IMR-90 (cell line): ENCODE measurements around the gene GNGT1. TPM values are rescaled to one million over a fixed set of nuclear protein-coding genes. Genes with fewer than 3 reads are reported as not detected.
A peak's percentile ranks its signal among the peaks of the same experiment; 100 is the strongest.

ENCODE experiments used
- ATAC-seq: fragments of 200-7000 bp; cut with Tn5 transposase; 2 replicates; pipeline ENCODE4 v1.9.1; 2020; ENCODE audit warnings: low read depth, mild to moderate bottlenecking, moderate library complexity
- BruUV-seq: library from RNA; stranded (reverse); fragments of 400-500 nt; replicated peaks from 2 replicates; lab custom pipeline; 2021; lab: Mats Ljungman, UMichigan
- CTCF ChIA-PET: fragments of 300-600 bp; formaldehyde crosslinking; extraction: SDS; loops from one replicate; lab custom pipeline; 2021; ENCODE audit warnings: antibody characterized with exemption; lab: Yijun Ruan, JAX
- POLR2A ChIA-PET: fragments of 300-600 bp; sonication (Branson Sonifier 250); formaldehyde crosslinking; loops from one replicate; lab custom pipeline; 2022; ENCODE audit warnings: antibody characterized with exemption; ENCODE audit not compliant: unreplicated experiment; lab: Charles Lee
- DNase-seq: peaks from one replicate; pipeline ENCODE4 v3.0.0; 2013
- H2AFZ ChIP-seq: replicated peaks from 2 replicates; pipeline ENCODE3; 2013; ENCODE audit warnings: low read length, mild to moderate bottlenecking; ENCODE audit not compliant: poor library complexity
- H2AK5ac ChIP-seq: 2 replicates; pipeline ENCODE4 v1.6.1; 2013; ENCODE audit warnings: low read depth, low read length, inconsistent platforms
- H2AK9ac ChIP-seq: replicated peaks from 2 replicates; pipeline ENCODE3; 2013; ENCODE audit warnings: mild to moderate bottlenecking, low read depth, low read length, moderate library complexity; ENCODE audit not compliant: poor library complexity
- H2BK120ac ChIP-seq: 2 replicates; pipeline ENCODE4 v1.6.1; 2013; ENCODE audit warnings: low read depth, low read length, inconsistent platforms
- H2BK15ac ChIP-seq: 3 replicates; pipeline ENCODE4 v1.6.1; 2013; ENCODE audit warnings: low read depth, low read length, inconsistent platforms
- H2BK20ac ChIP-seq: 2 replicates; pipeline ENCODE4 v1.6.1; 2013; ENCODE audit warnings: low read depth, mild to moderate bottlenecking, inconsistent platforms, low read length, moderate library complexity
- H2BK5ac ChIP-seq: 2 replicates; pipeline ENCODE4 v1.6.1; 2013; ENCODE audit warnings: mild to moderate bottlenecking, low read depth, low read length, inconsistent platforms; ENCODE audit not compliant: poor library complexity, severe bottlenecking
- H3K14ac ChIP-seq: replicated peaks from 2 replicates; pipeline ENCODE4 v1.6.1; 2013; ENCODE audit warnings: low read depth, low read length, inconsistent platforms
- H3K18ac ChIP-seq: 2 replicates; pipeline ENCODE4 v1.6.1; 2013; ENCODE audit warnings: low read depth, low read length, control low read depth
- H3K23ac ChIP-seq: 2 replicates; pipeline ENCODE4 v1.6.1; 2013; ENCODE audit warnings: low read depth, low read length, inconsistent platforms
- H3K27ac ChIP-seq: 2 replicates; pipeline ENCODE4 v1.5.1; 2013; ENCODE audit warnings: mild to moderate bottlenecking, control low read depth, low read length; ENCODE audit not compliant: insufficient read depth
- H3K27me3 ChIP-seq: 2 replicates; pipeline ENCODE4 v1.6.1; 2013; ENCODE audit warnings: low read length; ENCODE audit not compliant: control insufficient read depth, insufficient read depth
- H3K36me3 ChIP-seq: 2 replicates; pipeline ENCODE4 v1.6.1; 2013; ENCODE audit warnings: low read length, mixed read lengths; ENCODE audit not compliant: control insufficient read depth, insufficient read depth
- H3K4ac ChIP-seq: 2 replicates; pipeline ENCODE4 v1.6.1; 2013; ENCODE audit warnings: low read depth, low read length, inconsistent platforms
- H3K4me1 ChIP-seq: 2 replicates; pipeline ENCODE4 v1.6.1; 2013; ENCODE audit warnings: low read length, mixed read lengths; ENCODE audit not compliant: control insufficient read depth, insufficient read depth
- H3K4me2 ChIP-seq: 2 replicates; pipeline ENCODE4 v1.6.1; 2013; ENCODE audit warnings: low read depth, mild to moderate bottlenecking, control low read depth, low read length, moderate library complexity
- H3K4me3 ChIP-seq: 2 replicates; pipeline ENCODE4 v1.5.1; 2013; ENCODE audit warnings: low read depth, mild to moderate bottlenecking, control low read depth, low read length, moderate library complexity; ENCODE audit not compliant: insufficient read depth
- H3K56ac ChIP-seq: 2 replicates; pipeline ENCODE4 v1.6.1; 2013; ENCODE audit warnings: low read length, inconsistent platforms; ENCODE audit not compliant: insufficient read depth; ENCODE audit errors: extremely low read depth
- H3K79me1 ChIP-seq, 2 experiments: 2 replicates each; pipeline ENCODE4 v1.6.1; 2013; ENCODE audit warnings: low read length in 2 of 2, inconsistent platforms in 1 of 2, low read depth in 1 of 2
- H3K9ac ChIP-seq: 2 replicates; pipeline ENCODE4 v1.6.1; 2013; ENCODE audit warnings: low read depth, low read length, control low read depth
- H3K9me1 ChIP-seq: 2 replicates; pipeline ENCODE4 v1.6.1; 2013; ENCODE audit warnings: low read length, inconsistent platforms; ENCODE audit not compliant: insufficient read depth
- H3K9me3 ChIP-seq: 2 replicates; pipeline ENCODE4 v1.6.1; 2013; ENCODE audit warnings: low read length; ENCODE audit not compliant: control insufficient read depth, insufficient read depth
- H4K20me1 ChIP-seq: 2 replicates; pipeline ENCODE4 v1.6.1; 2013; ENCODE audit warnings: low read length, inconsistent platforms; ENCODE audit not compliant: insufficient read depth
- H4K5ac ChIP-seq: 2 replicates; pipeline ENCODE4 v1.6.1; 2013; ENCODE audit warnings: mild to moderate bottlenecking, low read depth, low read length, control low read depth
- H4K8ac ChIP-seq, 2 experiments: 2 replicates each; pipeline ENCODE4 v1.6.1; 2013; ENCODE audit warnings: low read depth in 2 of 2, low read length in 2 of 2, control low read depth in 1 of 2, inconsistent platforms in 1 of 2
- H4K91ac ChIP-seq: 2 replicates; pipeline ENCODE4 v1.6.1; 2013; ENCODE audit warnings: low read depth, low read length, inconsistent platforms; ENCODE audit not compliant: insufficient read depth
- CEBPB ChIP-seq: IDR thresholded peaks from 2 replicates; pipeline ENCODE4 v1.6.1; 2012; ENCODE audit warnings: low read depth, low read length, improper control_type of control experiment
- CHD1 ChIP-seq: IDR thresholded peaks from 2 replicates; pipeline ENCODE4 v1.6.1; 2012; ENCODE audit warnings: low read depth, low read length, improper control_type of control experiment
- ELK1 ChIP-seq: fragments of 150-350 bp; IDR thresholded peaks from 2 replicates; pipeline ENCODE4 v1.6.1; 2016; ENCODE audit warnings: low read depth, mild to moderate bottlenecking, low read length, moderate library complexity, borderline replicate concordance
- FOS ChIP-seq: fragments of 150-350 bp; IDR thresholded peaks from 2 replicates; pipeline ENCODE4 v1.6.1; 2016; ENCODE audit warnings: low read depth, low read length
- MAFK ChIP-seq: IDR thresholded peaks from 2 replicates; pipeline ENCODE4 v1.6.1; 2012; ENCODE audit warnings: low read depth, low read length, improper control_type of control experiment
- MXI1 ChIP-seq: IDR thresholded peaks from 2 replicates; pipeline ENCODE4 v1.6.1; 2012; ENCODE audit warnings: low read depth, mild to moderate bottlenecking, low read length, moderate library complexity, borderline replicate concordance
- NFE2L2 ChIP-seq: fragments of 150-350 bp; IDR thresholded peaks from 2 replicates; pipeline ENCODE4 v1.6.1; 2016; ENCODE audit warnings: low read depth, mild to moderate bottlenecking, low read length
- RCOR1 ChIP-seq: IDR thresholded peaks from 2 replicates; pipeline ENCODE4 v1.6.1; 2012; ENCODE audit warnings: mild to moderate bottlenecking, low read length, improper control_type of control experiment; ENCODE audit not compliant: insufficient replicate concordance
- RFX5 ChIP-seq: IDR thresholded peaks from 2 replicates; pipeline ENCODE4 v1.8.0; 2012; ENCODE audit warnings: low read depth, mild to moderate bottlenecking, low read length, moderate library complexity
- SMC3 ChIP-seq: fragments of 150-350 bp; IDR thresholded peaks from 2 replicates; pipeline ENCODE4 v1.6.1; 2016; ENCODE audit warnings: low read depth, mild to moderate bottlenecking, antibody characterized with exemption, low read length, moderate library complexity
- USF2 ChIP-seq: fragments of 150-350 bp; IDR thresholded peaks from 2 replicates; pipeline ENCODE4 v1.6.1; 2017; ENCODE audit warnings: mild to moderate bottlenecking, antibody characterized with exemption, low read length, low read depth
- whole genome bisulfite sequencing, 2 experiments: methylation state at CpG; one replicate each; pipeline versions ENCODE4 v1.1.5 to v1.1.7; 2013; ENCODE audit warnings: missing lambda C conversion rate in 2 of 2; ENCODE audit not compliant: insufficient read length in 1 of 2; ENCODE audit errors: extremely low coverage in 2 of 2; 5-methylcytosine and 5-hydroxymethylcytosine counted together
- dilution Hi-C: fragments of 300-500 bp; cut with HindIII; formaldehyde crosslinking; loops from one replicate; pipeline ENCODE4 v1.14.3; 2018; ENCODE audit warnings: low sequenced_read_pairs; ENCODE audit not compliant: unreplicated experiment
- in situ Hi-C: fragments of 300-500 bp; cut with MboI; formaldehyde crosslinking; loops from 3 replicates; pipeline ENCODE4 v1.14.3; 2019; ENCODE audit warnings: low sequenced_read_pairs, inconsistent platforms, mixed read lengths
- intact Hi-C: fragments of 100-400 bp; cut with micrococcal nuclease; formaldehyde crosslinking; loops from 2 replicates; pipeline ENCODE4 v1.10.0; 2022
- polyA plus RNA-seq, 3 experiments: library from polyadenylated mRNA; depleted of rRNA; stranded (reverse); fragments of >200 nt; gene quantifications; 2 replicates each; pipeline ENCODE4 v1.2.3, GENCODE V29; 2012; ENCODE audit warnings: low replicate concordance in 1 of 3
- total RNA-seq: library from RNA; depleted of rRNA; stranded (reverse); fragments of >200 nt; gene quantifications from 2 replicates; pipeline ENCODE4 v1.2.3, GENCODE V29; 2012

The GNGT1 gene
- total and polyA plus RNA-seq, 2 of the 4 experiments (the other 2 are of a cell fraction): not detected

- TF ChIP-seq CEBPB: no peak
- no peak for TF ChIP-seq SMC3
- no peak for TF ChIP-seq RCOR1
- TF ChIP-seq USF2: no peak
- no peak for TF ChIP-seq MAFK
- TF ChIP-seq FOS: no peak
- no peak for TF ChIP-seq RFX5
- no peak for TF ChIP-seq NFE2L2
- no peak for TF ChIP-seq ELK1
- no peak for TF ChIP-seq CHD1
- TF ChIP-seq MXI1: no peak
- Histone ChIP-seq H3K27ac (no peak overlapping the region), H4K91ac (no peak overlapping the region), H3K18ac (no peak overlapping the region), H3K9ac (no peak overlapping the region), H3K4me1 (no peaks in the 10 kb centered on the region), H2BK120ac (no peak overlapping the region), H2BK20ac (no peak overlapping the region), H3K14ac (no peak overlapping the region), H2BK5ac (no peak overlapping the region), H3K9me1 (no peaks in the 10 kb centered on the region), H3K27me3 (no peaks in the 10 kb centered on the region), H3K79me1 (no peaks in the 10 kb centered on the region), H2BK15ac (no peak overlapping the region), H3K23ac (no peak overlapping the region), H3K4ac (no peak overlapping the region), H3K9me3 (no peaks in the 10 kb centered on the region), H3K36me3 (no peaks in the 10 kb centered on the region), H3K56ac (no peak overlapping the region), H4K20me1 (no peaks in the 10 kb centered on the region), H2AK5ac (no peak overlapping the region), H3K4me3 (no peak overlapping the region), H4K5ac (no peak overlapping the region), H2AK9ac (peak overlapping the region; percentile 56), H4K8ac (no peak overlapping the region), H2AFZ (no peak overlapping the region), H3K4me2 (no peak overlapping the region)
- POLR2A ChIA-PET: no interaction called here
- CTCF ChIA-PET: no interaction called here
- ATAC-seq: no peak
- dilution Hi-C loops: no loop called here
- intact Hi-C loops: no loop called here
- no peak for DNase-seq
- WGBS, 2 experiments: no CpG with 5 or more reads among the region's 3 CpGs
- BruUV-seq: no TSS peak
- in situ Hi-C loops: no loop called here
Measured at GRCh38 chr7:93933156-93933555, 26.8 kb downstream of the GNGT1 start.
